SH-SY5Y (cell line): ENCODE data around the gene SLC25A34.

Experiments
- GATA2 ChIP-seq: IDR thresholded peaks from 2 replicates; pipeline ENCODE4 v1.6.1; 2011; ENCODE audit warnings: mild to moderate bottlenecking, low read depth, low read length
- GATA3 ChIP-seq: IDR thresholded peaks from 2 replicates; pipeline ENCODE4 v1.6.1; 2011; ENCODE audit warnings: low read depth, mild to moderate bottlenecking, low read length, moderate library complexity

The SLC25A34 gene

GRCh38 chr1:15705184-15705566 lies 30.9 kb upstream of the SLC25A34 start:
- TF ChIP-seq GATA3 (no peak), GATA2 (no peak)

GRCh38 chr1:15706751-15707150 lies 29.3 kb upstream of the SLC25A34 start:
- TF ChIP-seq GATA2 (no peak), GATA3 (no peak)

DNA sequence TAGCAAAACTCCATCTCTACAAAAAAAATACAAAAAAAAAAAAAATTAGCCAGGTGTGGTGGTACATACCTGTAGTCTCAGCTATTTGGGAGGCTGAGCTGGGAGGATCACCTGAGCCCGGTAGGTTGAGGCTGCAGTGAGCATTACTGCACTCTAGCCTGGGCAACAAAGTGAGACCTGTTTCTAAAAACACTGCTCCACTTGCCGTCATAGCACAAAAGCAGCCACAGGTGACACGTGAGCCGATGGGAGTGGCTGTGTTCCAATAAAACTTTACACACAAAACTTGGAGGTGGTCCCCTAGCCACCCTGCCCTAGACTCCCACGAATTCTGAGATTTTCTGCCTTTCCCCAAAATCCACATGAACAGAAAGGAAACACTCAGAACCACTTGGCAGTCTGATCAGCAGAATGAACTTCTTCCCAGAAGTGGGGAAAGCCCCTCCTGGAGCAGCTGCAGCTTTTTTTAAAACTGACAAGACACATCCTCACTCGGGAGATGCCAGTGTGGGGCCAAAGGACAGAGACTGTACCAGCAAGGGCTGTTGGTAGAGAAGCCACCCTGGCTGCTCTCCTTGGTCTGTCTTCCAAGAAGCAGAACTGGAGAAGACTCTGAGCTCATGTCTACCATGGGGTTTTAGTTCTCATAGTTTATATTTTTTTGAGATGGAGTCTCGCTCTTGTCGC lies 28.7 kb upstream of the SLC25A34 start:
- no peak for TF ChIP-seq GATA3
- TF ChIP-seq GATA2 = no peak

DNA sequence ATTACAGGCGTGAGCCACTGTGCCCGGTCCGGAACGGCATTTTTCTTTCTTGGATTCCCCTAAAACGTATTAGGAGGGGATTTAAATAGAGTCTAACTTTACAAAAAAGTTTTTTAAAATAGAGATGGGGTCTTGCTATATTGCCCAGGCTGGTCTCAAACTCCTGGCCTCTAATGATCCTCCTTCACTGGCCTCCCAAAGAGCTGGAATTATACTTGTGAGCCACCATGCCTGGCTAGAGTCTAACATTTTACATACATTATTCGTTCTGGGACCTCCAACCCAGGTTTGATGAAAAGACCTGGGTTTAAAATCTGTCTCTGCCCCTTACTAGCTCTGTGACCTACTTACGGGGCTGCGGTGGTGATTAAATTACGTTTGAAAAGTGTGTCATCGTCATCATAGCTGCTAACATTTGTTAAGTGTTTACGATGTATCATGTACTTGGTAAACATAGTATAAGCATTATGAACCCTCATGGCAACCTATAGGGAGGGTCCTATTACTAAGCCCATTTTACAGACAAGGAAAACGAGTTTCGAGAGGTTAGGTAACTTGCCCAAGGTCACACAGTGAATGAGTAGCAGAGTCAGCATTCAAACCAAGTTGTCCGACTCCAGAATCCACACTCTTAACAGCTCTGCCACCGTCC lies 27.4 kb upstream of the SLC25A34 start:
- TF ChIP-seq GATA3 (no peak), GATA2 (no peak)

- TF ChIP-seq GATA2 = no peak
- no peak for TF ChIP-seq GATA3
Observed at GRCh38 chr1:15709226-15709625, 26.8 kb upstream of the SLC25A34 start.

DNA sequence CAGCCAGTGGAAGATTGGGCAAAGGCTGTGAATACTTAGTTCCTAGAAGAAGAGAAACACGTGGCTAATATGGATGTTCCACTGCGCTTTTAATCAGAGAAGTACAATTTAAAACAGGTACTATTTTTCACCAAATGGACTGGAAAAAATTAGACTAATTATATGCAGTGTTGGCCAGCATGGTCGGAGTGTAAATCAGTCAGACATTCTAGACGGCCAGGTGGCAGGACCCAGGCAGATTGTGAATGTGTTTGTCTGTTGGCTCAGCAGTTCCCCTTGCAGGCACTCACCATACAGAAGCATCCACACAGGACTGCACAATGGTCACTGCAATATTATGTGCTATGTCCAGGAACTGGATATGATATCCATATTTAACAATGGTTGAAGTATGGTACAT lies 23.9 kb upstream of the SLC25A34 start:
- TF ChIP-seq GATA3 (no peak), GATA2 (no peak)

- TF ChIP-seq GATA3 (no peak), GATA2 (no peak)
Observed at GRCh38 chr1:15714406-15715136, 21.5 kb upstream of the SLC25A34 start.

GRCh38 chr1:15717418-15718125 lies 18.5 kb upstream of the SLC25A34 start:
- no peak for TF ChIP-seq GATA2
- no peak for TF ChIP-seq GATA3

DNA sequence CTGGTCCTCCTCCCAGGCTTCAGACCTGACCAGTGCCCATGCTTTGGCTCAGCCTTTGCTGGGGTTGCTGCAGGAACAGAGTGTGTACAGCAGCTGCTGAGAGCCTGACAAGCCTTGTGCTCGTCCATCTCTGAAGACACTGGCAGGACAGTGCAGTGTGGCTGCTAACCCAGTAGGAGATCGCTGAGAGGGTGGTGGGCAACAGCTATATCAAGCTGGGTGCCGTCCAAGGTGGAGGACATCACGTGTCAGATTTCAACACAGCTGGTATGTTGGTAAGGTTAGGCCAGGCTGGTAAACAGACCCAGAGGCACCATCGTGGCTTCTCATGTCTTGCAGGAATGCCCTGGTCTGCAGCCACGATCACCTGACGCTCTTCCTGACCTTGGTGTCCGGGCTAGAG lies 17.9 kb upstream of the SLC25A34 start:
- TF ChIP-seq GATA3 (no peak), GATA2 (no peak)

GRCh38 chr1:15719381-15720120 lies 16.5 kb upstream of the SLC25A34 start:
- TF ChIP-seq GATA2 (no peak), GATA3 (no peak)

- no peak for TF ChIP-seq GATA3
- no peak for TF ChIP-seq GATA2
Observed at GRCh38 chr1:15720861-15721260, 15.2 kb upstream of the SLC25A34 start.

GRCh38 chr1:15722411-15722810 lies 13.6 kb upstream of the SLC25A34 start:
- TF ChIP-seq GATA3 = no peak
- TF ChIP-seq GATA2 = no peak

DNA sequence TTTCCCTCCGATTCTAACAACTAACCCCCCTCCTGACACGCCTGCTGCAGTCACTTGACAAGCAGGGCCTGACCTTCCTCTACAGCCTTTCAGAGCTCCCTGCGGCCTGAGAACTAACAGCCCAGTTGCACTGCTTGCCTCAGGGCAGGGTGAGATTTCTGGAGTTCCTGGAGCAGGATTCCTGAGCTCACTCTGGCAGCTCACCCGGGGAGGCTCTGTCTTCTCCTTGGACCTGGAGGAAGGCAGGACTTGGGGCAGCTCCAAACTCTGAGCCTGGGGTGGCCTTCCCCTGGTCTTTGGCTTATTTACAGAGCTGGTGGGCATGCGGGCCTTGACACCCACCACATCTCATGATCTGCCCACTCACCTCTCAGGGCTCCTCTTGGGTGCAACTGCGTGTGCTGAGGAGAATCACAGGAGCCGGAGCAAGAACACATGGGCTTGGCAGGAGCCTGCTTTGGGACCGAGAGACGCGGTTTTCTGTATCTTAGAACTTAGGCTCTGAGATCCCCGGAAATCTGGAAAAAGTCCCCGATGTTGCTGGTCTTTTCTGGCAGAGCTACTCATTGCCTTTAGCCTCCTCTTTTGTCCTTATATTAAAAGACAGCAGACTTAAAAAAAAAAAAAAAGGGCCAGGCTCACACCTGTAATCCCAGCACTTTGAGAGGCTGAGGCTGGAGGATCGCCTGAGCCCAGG lies 13.1 kb upstream of the SLC25A34 start:
- TF ChIP-seq GATA2 = no peak
- TF ChIP-seq GATA3 = no peak

- TF ChIP-seq GATA3 (no peak), GATA2 (no peak)
Observed at GRCh38 chr1:15723631-15724246, 12.3 kb upstream of the SLC25A34 start.
